Activated CD4-positive, alpha-beta T cell treated with anti-CD3 and anti-CD28 coated beads for 4 hours (primary cell): ENCODE data around the gene SLC4A9.
A peak's percentile ranks its signal among the peaks of the same experiment; 100 is the strongest.

Experiments used
- DNase-seq, 2 donors: peaks; one replicate each; pipeline ENCODE4 v3.0.0-alpha.2; 2020

The SLC4A9 gene

DNA sequence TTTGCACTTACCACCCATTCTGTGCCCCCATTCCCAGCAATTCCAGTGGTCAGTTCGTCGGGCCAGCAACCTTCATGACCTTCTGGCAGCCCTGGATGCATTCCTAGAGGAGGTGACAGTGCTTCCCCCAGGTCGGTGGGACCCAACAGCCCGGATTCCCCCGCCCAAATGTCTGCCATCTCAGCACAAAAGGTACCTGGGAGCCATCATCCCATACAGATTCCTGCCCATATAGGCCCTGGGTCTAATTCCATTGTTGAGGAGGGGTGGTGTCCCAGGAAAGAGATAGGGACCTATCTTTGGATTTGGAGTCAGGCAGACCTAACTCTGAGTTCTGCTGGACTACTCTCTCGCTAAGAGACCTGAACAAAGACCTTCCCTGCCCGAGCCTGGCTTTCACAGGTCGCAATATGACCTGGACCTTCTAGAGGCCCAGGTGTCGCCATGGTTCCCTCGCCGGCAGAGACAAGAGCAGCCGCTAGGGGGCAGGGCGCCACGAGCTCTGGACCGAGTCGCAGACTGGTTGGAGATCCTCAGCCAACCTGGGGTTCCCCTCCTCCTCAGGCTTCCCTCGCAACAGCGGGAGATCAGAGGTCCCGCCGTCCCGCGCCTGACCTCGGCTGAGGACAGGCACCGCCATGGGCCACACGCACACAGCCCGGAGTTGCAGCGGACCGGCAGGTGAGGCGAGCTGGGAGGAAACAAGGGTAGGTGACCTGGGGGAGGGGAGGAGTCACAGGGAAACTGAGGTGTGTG, 3.1 kb downstream of the SLC4A9 start:
- peak; percentile 76 to 86 for DNase-seq

DNA sequence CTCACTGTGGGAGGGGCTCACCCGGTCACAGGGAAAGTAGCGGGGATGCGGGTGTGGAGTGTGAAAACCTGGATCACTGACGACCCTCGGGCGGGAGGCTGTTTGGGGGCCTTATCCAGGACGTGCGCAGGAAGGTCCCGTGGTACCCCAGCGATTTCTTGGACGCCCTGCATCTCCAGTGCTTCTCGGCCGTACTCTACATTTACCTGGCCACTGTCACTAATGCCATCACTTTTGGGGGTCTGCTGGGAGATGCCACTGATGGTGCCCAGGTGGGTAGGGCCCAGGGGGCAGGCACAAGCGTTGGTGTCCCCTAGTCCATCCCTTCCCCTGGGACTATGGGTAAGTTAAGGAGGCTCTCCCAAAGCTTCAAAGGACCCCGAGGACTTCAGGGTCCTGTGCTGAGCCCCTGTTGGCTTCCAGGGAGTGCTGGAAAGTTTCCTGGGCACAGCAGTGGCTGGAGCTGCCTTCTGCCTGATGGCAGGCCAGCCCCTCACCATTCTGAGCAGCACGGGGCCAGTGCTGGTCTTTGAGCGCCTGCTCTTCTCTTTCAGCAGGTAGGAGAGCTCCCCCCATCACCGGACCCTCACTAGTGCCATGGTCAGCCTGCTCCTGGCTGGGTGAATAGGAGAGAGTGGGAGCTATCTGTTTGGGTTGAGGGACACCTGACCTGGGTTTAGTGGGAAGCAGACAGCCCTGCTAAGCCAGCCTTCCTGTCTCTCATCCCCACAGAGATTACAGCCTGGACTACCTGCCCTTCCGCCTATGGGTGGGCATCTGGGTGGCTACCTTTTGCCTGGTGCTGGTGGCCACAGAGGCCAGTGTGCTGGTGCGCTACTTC, 3.9 kb downstream of the SLC4A9 start:
- no peak for DNase-seq

DNA sequence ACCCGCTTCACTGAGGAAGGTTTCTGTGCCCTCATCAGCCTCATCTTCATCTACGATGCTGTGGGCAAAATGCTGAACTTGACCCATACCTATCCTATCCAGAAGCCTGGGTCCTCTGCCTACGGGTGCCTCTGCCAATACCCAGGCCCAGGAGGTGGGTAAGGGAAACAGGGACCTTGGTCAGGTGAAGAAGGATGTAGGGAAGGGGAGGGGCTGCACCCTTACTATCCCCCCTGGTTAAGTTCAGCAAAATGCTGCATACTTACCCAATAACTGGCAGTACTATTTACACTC, 4.4 kb downstream of the SLC4A9 start:
- no peak for DNase-seq

DNA sequence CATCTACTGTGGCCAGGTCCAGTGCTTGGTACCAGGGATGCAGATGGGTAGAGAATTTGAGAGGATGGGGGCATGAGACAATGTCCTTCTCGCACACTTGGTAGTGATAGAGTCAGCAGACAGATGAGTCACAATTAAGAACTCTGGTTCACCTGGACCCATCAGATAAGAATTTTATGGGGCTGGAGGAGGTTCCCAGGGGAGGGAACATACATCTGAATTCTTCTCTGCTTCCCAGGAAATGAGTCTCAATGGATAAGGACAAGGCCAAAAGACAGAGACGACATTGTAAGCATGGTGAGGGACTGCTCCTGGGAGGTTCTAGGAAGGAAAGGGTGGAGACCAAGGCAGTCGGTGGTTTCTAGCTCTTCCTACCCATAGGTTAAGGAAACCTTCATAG, 5.3 kb downstream of the SLC4A9 start:
- no peak for DNase-seq

DNA sequence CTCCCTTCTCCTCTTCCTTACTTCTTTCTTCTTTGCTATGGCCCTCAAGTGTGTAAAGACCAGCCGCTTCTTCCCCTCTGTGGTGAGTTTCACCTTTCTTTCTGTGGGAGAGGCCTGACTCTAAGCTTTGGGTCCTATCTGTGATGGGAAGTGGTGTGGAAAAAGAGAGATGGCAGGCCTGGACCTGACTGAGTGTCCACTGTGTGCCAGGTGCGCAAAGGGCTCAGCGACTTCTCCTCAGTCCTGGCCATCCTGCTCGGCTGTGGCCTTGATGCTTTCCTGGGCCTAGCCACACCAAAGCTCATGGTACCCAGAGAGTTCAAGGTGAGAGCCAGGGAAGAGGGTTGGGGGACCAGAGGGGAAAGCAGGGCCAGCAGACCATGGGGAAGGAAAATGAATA, 5.9 kb downstream of the SLC4A9 start:
- no peak for DNase-seq

DNA sequence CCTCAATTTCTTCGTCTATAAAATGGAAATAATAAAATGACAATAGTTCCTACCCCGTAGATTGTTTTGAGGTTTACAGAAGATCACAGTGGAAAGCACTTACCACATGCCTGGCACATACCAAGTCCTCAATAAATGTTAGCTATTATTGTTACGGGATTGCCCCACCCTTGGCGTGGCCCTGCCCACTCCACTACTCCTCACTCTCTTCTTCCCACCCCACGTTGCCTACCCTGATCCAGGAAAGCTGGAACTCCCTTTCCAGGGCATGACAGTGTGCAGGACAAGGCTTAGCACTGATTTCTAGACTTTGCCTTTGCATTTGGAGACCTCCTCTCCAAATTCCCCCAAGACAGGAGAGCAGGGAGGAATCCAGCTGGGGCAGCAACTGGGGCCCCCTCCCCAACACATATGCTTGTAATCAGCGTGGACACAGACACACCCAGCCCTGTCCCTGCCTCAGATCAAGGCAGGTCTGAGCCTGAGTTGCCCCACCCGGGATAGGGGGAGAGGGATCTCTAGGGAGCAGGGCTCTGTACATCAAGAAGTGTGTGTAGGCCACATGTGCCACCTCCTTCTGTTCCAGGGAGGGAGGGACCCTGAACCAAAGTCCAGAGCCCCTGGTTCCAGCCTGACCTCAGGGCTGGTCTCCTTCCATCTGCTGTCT, 6.7 kb downstream of the SLC4A9 start:
- no peak for DNase-seq

DNA sequence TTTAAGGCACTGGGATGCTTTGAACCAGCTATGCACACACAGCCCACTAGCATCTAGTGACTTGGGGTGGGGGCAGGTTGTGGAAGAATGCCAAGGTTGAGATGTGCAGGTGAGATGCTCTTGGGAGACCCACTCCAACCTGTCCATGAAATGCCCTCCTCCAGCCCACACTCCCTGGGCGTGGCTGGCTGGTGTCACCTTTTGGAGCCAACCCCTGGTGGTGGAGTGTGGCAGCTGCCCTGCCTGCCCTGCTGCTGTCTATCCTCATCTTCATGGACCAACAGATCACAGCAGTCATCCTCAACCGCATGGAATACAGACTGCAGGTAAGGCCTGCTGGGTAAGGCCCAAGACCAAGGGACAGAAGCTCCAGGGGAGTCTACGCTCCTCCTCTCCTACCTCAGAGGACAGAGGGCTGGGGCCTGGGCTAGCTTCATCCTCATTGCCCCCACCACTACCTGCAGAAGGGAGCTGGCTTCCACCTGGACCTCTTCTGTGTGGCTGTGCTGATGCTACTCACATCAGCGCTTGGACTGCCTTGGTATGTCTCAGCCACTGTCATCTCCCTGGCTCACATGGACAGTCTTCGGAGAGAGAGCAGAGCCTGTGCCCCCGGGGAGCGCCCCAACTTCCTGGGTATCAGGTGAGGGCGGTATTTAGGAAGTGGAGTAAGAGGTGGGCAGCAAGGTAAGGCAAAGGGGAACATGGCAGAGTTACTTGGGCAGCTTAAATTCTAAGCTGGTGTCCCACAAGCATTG, 7.4 kb downstream of the SLC4A9 start:
- DNase-seq: no peak

DNA sequence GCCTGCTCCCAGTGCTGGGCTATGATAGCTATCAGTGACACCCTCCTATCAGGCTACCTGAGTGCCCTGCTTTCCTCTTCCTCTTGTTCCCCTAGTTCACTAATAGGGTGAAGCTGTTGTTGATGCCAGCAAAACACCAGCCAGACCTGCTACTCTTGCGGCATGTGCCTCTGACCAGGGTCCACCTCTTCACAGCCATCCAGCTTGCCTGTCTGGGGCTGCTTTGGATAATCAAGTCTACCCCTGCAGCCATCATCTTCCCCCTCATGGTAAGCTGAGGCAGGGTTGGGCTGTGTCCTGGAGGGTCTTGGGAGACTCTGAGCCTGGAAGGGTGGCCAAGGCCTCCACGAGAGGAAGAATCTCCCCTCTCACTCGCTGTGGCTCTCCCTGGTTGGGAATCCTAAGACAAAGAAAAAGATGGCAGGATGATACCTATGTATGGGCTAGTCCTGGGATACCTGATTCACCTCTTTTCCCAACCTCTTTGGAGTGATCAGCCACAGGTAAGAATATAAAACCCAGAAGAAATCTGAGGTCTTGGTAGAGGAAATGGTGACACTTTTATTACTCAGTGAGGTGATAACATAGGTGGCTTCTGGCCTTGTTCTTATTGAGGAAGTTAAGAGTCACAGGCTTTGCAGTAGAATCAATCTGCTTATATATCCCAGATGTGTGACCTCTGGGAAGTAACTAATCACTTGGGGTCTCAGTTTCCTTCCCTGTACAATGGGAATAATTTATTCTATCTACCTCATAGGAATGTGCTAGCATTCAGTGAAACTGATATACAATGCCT, 11.6 kb downstream of the SLC4A9 start:
- DNase-seq: no peak

DNA sequence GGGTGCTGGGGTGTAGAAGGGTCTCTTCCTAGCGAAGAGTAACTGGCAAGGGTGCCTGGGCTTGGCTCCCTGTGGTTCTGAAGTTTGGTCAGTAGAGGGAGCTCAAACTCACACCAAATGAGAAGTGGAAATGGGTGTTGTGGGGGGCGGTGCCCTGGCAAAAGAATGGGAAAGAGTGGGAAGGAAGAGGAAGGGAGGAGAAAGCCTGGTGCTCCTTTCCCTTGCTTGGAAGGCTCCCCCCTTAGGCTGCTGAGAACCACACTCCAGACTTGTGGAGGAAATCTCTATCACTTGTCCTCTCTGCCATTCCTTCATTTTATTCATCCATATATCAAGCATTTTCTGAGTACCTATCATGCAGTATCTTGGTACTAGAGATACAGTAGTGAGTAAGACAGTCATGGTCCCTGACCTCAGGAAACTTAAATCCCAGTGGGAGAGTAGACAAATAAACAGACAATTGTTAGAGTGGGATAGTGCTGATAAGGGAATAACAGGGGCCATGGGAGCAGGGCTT, 13.0 kb downstream of the SLC4A9 start:
- peak; percentile 16 to 47 for DNase-seq

DNA sequence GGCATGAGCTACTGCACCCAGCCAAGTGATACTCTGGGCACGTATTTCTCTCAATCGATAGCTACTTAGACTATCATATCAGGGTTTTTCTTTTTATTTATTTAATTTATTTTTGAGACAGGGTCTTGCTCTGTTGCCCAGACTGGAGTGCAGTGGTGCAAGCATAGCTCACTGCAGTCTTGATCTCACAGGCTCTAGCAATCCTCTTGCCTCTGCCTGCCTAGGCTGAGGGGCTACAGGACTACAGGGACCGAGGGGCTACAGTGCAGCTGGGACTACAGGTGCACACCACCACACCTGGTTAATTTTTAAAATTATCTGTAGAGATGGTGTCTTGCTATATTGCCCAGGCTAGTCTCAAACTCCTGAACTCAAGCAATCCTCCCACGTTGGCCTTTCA, 21.4 kb downstream of the SLC4A9 start:
- DNase-seq: no peak

DNA sequence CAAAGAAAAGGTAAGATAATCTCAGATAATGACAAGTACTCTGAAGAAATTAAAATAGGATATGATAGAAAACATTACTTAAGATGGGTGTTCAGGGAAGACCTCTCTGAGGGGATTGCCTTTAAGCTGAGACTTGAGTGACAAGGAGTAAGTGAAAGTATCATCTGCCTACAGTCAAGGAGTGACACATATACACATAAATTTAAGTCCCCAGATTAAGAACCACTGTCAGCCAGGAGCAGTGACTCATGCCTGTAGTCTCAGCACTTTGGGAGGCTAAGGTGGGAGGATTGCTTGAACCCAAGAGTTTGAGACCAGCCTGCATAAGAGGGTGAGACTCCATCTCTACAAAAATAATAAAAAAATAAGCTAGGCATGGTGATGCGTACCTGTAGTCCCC, 22.0 kb downstream of the SLC4A9 start:
- DNase-seq: no peak

DNA sequence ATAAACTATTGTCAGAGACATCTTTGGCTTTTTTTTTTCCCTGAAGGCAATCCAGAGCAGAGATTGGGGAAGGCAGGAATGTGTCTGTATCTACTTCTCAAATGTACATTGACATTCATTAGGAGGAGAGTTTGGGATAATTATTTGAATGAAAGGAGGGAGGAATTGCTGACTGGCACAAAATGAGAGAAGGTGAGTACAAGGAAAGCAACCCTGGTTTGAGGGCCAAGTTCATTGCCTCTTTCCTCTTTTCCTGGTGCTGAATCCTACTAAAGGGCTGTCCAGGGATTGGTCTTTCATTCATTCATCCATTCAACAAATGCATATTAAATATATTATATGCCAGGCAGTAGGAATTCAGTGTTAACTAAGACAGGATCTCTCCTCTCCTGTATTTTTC, 22.9 kb downstream of the SLC4A9 start:
- DNase-seq: no peak

DNA sequence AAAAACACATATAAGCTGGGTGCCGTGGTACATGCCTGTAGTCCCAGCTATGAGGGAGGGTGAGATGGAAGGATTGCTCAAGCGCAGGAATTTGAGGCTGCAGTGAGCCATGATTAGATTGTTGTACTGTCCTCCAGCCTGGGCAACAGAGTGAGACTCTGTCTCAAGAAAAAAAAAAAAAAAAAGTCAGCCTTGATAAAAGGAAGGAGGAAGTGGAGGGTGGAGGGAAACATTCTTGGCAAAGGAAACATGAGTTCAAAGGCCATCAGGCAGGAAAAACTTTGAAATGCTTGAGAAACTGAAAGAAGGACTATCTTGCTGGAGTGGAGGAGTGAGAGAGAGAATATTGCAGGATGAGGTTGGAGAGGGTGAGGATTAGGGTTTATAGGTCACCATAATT, 23.3 kb downstream of the SLC4A9 start:
- no peak for DNase-seq

DNA sequence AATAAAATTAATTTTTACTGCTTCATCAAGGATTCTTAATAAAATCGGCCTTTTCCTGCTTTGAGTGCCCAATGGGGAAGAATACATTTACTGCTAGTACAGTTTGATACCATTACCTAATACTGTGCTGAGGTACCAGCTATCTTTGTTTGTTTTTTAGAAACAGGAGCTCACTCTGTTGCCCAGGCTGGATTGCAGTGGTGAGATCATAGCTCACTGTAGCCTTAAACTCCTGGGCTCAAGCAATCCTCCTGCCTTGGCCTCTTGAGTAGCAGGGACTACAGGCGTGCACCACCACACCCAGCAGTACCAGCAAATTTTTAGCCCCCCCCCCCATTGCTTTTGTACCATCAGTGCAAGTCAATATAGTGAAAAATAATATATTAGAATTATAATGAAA, 28.1 kb downstream of the SLC4A9 start:
- DNase-seq: no peak

DNA sequence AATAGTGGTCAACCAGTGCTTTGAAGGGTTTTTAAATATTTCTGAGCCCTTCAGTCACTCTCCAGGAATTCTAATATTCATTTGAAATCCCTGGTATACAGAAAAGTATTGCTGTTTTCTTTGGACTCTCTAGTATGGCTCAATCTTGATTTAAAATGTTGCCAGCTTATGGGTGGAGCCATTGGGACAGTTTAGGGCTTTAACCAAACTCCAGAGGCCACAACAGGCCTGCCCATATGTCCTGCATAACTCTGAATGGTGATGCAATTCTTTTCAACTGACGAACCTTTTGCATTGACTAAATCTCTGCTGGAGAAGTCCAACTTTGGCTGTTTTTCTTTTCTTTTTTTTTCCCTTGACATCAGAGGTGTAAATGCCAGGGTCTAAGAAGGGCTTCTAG, 31.3 kb downstream of the SLC4A9 start:
- DNase-seq: no peak

DNA sequence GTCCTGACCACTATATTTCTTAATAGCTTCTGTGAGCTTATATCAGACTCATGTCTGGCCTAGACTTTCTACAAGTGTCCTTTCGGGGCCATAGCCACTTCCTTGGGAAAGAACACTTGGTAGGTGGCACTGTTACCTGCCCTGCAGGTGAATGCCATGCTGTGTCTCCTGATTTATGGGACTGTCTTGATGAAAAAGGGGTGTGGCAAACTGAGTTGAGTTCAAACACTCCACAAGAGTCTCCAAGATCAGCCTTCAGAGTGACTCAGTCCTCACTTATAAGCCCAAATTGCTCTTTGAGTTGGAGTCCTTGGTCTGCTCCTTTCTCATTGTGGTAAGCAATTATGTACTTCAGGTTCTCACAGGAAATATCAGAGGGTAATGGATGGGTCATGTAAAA, 31.7 kb downstream of the SLC4A9 start:
- no peak for DNase-seq

DNA sequence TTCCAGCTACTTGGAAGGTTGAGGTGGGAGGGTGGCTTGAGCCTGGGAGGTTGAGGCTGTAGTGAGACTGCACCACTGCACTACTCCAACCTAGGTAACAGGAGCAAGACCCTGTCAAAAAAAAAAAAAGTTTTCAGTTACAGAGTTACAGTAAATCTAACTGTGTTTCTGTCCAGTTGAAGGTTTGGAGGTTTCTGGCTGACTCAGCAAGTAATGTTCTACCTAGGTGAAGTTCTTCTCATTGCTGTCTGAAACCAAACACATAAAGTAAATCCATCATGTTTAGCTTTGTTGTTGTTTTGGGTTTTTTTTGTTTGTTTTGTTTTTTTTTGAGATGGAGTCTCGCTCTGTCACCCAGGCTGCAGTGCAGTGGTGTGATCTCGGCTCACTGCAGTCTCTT, 33.7 kb downstream of the SLC4A9 start:
- no peak for DNase-seq

DNA sequence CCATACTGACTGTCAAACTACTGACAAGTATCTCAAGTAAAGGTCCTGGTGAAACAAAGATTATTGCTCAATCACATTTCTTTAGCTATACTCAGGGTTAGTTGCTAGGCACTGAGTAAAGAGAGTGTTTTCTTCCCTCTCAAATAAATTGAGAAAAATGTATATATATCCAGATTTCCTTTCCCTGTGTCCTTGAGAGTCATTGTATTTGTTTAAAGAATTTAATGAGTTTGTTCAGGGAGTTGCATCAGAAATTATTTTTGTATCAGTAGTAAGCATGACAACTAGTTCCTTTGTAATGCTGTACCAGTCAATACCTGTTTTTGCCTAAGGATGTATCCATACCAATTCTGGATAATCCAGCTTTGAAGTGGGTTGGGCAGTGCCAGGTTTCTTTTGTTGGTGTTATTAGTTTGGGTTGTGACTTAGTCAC, 38.4 kb downstream of the SLC4A9 start:
- no peak for DNase-seq

DNA sequence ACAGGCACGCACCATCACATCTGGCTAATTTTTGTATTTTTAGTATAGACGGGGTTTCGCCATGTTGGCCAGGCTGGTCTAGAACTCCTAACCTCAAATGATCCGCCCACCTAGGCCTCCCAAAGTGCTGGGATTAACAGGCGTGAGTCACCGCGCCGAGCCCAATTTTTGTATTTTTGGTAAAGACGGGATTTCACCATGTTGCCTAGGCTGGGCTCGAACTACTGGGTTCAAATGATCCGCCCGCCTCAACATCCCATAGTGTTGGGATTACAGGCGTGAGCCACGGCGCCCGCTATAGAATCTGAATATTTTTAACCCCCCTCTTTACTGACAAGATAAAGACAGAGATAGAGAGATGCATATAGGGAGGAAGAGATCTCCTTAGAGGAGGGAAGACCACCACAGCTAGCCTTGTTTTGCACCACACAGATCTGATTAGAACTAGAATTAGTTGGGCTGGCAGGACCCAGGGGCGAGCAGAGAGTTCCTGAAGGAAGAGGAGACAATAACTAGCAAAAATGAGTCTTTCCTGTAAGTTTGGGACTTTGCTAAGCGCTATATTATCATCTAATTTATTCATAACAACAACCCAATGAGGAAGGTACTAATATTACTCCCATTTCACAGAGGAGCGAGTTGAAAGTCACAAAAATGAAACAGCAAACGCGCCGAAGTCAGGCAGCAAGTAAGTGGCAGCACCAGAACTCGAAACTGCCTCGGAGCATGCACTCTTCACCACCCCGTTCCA, 40.2 kb downstream of the SLC4A9 start:
- peak in 1 of 2 donors; percentile 42 for DNase-seq

DNA sequence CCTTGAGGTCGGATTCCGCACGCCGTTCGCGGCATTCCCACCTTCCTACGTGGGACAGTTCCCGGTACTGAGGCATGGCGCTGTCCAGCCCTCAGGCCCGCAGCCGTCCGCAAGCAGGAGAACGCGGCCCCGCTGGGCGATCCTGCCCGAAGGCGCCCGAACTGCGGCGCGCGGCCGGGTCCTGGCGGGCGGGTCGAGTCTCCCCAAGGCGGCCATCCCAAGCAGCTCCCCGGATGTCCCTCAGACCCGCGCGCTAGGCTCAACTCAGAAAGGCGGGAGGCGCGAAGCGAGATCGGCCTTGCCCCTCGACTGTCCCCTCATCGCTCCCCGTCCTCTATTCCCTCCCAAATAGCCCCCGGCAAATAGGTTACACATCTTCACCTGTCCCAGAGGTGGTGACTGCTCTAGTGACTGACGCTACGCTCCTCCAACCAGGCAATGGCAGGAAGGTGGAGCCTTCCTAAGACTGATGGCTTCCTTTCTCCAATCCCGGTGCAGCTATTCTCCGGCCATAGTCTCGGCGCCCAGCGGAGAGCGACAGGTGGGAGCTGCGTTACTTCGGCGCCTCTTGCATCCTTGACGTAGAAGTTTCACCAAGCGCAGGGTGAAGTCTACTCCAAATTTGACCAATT, 40.9 kb downstream of the SLC4A9 start:
- DNase-seq: peak; percentile 81 to 85
